TTC549 (cell line): ENCODE measurements around the gene POR.

Source experiments
- FAIRE-seq: peaks from 2 replicates; lab custom pipeline; 2012; peaks lifted over from hg19 to GRCh38; lab: Jason Lieb, UNC

POR gene

GRCh38 chr7:75955331-75955955 is 40.5 kb downstream of the POR start:
- FAIRE-seq, result no peak

- FAIRE-seq, result no peak
Observed at GRCh38 chr7:75957021-75957736, 42.2 kb downstream of the POR start.

DNA sequence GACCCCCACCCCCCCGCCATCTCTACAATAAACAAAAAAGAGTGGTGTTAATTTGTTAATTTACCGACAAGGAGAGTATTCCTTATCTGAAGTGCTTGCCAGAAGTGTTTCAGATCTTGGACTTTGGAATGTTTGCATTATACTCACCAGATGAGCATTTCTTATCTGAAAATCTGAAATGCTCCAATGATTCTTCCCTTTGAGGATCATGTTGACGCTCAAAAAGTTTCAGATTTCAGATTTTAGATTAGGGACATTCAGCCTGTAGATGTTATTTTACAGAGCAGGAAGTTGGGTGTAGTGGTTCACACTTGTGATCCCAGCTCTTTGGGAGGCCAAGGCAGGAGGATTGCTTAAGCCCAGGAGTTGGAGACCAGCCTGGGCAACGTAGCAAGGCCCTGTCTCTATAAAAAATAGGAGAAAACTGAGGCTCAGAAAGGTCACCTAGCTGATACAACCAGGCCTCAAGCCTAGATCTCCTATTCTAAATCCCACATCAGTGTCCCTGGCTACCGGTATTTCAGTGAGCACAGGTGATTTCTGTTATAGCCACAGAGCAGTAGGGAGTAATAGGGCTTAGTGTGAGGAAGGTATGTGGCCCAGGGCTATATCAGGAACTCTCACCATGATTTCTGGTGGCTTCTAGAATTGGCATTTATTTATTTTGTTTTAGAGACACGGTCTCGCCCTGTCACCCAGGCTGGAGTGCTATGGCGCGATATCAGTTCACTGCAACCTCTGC is 44.0 kb downstream of the POR start:
- no peak for FAIRE-seq

DNA sequence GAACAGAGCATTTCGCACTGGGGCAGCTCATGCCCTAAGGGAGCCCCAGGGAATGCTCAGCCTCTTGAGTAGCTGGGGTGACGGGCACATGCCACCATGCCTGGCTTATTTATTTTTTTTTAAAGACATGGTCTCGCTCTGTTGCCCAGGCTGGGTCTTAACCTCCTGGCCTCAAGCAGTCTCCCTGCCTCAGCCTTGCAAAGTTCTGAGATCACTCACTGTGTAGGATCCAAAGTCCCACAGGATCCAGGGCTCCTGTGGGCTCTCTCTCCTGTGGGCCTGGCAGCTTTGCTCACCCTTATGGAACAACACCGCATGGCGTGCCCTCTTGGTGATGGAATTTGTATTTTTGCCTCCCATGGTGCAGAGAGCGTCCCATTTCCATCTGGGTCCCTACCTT is 45.4 kb downstream of the POR start:
- no peak for FAIRE-seq

DNA sequence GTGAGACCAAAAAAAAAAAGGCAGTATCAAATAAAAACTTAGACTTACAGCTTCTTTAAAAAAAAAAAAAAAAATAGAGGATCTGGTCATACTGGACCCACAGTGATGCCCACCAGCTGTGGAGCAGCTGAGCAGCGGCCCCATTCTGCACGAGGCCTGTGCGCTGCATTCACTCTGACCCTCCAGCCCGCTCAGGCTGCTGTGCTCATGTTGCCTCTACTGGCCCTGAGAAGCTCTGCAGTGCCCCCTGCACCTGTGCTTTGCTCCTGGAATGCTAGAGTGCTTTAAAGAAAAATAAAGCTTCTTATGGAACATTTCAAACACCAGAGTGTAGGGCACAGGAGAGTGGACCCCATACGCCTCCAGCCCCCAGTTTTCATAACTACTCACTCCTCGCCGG is 46.3 kb downstream of the POR start:
- FAIRE-seq, result no peak

- no peak for FAIRE-seq
Observed at GRCh38 chr7:75962607-75963380, 47.8 kb downstream of the POR start.

DNA sequence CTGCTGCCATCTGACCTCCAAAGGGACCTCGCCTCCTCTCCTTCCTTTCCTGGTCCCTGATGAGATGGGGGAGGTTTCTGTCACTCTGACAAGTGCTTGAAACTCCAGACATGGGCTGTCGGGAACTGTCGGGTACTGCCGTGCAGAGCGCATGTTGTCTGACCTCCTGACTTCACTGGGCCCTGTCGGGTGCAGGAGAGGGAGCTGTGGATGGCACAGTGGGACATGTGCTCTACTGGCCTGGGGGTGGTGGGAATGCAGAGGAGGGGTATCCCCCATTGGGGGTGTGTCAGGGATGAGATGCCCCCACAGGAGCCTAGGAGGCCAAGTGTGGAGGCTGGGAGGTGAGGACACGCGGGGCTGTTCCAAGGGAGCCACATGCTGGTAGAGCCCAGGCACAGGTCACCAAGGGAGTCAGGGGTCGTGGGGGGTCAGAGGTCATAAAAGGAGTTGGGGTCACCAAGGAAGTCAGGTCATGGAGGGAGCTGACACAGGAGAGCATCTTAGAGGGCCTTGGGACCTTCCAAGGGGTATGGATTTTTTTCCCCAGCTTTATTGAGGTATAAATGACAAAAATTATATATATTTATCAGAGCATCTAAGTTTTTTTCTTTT is 48.5 kb downstream of the POR start:
- FAIRE-seq, result no peak

DNA sequence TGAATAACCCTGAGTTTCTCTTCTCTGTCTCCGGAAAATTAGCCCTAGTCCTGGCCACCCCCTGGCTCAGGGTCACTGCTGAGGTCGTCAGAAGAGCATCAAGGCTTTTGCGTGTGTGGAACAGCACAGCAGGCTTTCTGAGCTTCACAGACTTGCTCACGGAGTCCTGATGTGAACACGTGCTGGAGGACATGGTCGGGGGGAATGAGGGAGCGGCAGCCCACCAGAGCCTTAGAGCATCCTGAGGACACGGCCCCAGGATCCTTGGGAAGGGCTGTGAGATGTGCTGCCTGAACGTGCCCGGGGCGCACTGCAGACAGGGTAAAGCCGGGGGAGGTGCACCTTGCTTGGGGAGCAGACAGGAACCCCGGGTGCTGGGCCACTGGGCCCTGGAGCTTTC is 50.7 kb downstream of the POR start:
- FAIRE-seq, result no peak

- no peak for FAIRE-seq
Observed at GRCh38 chr7:75966190-75966961, 51.4 kb downstream of the POR start.

DNA sequence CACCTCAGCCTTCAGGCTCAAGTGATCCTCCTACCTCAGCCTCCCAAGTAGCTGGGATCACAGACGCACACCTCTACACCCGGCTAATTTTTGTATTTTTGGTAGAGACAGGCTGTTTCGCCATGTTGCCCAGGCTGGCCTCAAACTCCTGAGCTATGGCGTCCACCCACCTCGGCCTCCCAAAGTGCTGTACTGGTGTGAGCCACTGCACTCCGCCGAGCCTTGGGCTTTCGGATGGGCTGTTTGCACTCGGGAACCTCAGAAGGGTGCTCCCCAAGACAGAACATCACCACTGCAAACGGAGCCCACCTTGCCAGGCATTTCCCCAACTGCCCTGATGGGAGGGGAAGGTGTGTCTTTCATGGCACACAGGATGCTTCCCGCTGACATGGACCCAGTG is 52.1 kb downstream of the POR start:
- no peak for FAIRE-seq

GRCh38 chr7:75967487-75967997 is 52.6 kb downstream of the POR start:
- FAIRE-seq, result no peak

GRCh38 chr7:75968012-75968411 is 53.1 kb downstream of the POR start:
- FAIRE-seq, result no peak

DNA sequence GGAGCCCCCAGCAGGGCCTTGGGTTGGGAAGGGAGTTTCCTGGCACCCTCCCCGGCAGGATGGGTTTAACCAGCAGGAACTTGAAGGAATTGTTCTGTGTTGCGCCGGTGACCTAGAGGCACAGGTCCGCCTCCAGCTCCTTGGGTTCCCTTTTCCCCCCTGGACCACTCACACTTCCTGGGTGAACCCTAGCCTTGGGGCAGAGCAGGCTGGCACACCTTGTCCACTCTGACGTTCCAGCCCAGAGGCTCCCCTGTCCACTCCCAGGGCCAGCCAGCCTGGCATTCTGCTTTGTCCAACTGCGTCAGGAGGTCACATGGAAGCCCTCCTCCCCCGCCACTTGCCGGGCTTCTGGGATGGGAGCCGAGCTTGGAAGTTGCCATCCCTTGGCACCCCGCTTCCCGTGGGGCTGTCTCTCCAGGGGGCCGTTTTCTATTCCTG is 53.6 kb downstream of the POR start:
- FAIRE-seq, result no peak

GRCh38 chr7:75969182-75969581 is 54.2 kb downstream of the POR start:
- FAIRE-seq, result no peak

DNA sequence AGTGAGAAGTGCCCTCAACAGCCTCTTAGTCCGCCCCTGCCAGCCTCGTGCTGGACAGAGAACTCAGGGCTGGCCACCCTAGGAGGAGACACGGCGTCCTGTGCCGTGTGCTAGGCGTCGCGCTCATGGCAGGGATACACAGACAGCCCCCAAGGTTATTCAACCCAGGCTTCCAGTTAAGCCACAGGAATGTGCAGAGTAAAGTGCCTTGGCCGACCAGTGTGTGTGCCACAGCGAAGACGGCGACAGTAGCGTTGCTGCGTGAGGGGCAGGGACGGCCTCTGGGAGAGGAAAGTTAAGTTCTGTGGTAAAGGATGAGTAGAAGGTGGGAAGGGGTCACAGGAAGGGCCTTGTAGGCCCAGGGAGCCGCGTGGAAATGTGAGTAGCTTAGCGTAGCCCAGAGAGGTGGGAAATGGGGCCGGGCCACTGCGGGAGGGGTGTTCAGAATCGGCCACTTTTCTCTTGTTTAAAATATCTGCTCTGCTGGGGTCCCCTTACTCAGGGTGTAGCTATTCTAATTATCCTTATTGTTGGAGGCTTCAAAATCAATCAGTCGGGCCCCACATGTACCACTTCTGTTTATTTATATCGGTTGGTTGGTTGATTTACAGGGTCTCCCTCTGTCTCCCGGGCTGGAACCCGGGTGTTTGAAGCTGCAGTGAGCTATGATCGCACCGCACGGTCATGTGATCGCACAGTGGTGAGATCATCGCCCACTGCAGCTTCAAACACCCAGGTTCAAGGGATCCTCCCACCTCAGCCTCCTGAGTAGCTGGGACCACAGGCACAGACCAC is 54.9 kb downstream of the POR start:
- FAIRE-seq, result no peak

DNA sequence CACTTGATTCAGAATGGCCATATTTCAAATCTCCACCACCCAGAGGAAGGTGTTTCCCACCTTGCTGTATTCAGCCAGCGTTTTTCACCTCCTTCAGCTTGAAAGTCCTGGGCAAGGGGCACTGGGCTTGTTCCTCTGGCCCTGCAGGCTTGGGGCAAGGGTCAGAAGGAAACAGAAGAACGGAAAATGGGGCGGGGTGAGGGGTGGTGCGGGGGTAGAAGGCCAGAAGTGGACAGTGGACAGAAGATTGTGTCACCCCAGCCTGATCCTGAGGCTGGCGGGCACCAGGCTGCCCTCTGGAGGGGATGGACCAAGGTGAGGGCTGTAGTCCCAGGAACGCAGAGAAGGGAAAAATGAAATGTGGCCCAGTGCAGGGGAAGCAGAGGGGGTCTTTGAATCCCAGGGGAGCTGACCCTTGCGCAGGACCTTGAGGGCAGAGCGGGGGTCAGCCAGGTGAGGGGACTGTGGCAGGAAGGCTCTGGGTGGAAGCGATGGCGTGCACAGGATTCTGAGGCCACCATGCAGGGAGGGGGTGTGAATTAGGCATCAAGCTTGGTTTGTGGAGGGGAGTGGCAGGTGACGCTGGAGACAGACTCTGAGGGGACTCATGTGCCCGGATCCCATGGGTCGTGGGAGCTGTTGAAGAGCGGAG is 56.5 kb downstream of the POR start:
- FAIRE-seq, result no peak

DNA sequence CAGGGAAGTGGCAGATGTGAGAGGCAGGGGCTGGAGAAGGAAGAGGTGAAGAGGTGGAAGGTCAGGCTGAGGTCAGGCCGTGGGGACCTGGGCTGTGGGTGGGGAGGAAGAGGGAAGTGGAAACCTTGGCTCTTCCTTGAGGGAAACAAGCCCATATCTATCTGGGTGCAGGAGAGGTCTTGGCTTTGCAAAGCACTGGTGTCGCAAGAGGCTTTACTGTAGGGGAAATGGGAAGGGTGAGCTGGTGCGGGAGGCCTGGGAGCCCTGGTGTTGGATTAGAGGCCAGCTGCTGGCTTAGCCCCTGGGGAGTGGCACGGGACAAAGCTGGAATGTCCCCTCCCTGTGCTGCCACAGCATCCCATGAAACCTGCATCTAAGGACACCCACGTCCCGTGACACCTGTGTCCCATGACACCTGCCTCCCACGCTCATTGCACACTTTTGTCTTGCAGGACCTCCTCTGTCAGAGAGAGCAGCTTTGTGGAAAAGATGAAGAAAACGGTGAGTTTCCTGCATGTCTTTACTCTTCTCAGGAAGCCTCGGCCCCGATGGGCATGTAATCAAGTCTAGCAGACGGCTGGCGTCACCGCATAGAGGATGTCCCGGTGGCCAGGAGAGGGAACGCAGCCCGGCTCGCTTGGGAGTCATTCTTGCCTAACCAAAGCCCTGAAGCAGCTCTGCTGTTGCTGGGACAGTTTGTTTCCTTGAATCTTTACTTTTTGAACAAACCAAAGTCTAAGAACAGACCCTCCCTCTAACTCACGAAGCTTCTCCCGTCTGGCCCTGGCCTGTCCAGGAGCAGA is 57.2 kb downstream of the POR start:
- FAIRE-seq, result no peak

- FAIRE-seq, result no peak
Observed at GRCh38 chr7:75977743-75978142, 62.8 kb downstream of the POR start.
